Epithelial cell of proximal tubule (primary cell): ENCODE data around the gene LSAMP. TPM values are rescaled to one million over a fixed set of nuclear protein-coding genes. Genes with fewer than 3 reads are reported as not detected.

Experiments used
- DNase-seq: peaks from one replicate; pipeline ENCODE4 v3.0.0-alpha.2; 2011; ENCODE audit warnings: low read depth
- H3K4me3 ChIP-seq: 2 replicates; pipeline ENCODE4 v1.5.1; 2011; ENCODE audit warnings: low read depth, mild to moderate bottlenecking, low read length
- CTCF ChIP-seq: conservative IDR thresholded peaks from 2 replicates; pipeline ENCODE4 v1.5.1; 2012; ENCODE audit warnings: low read depth, mild to moderate bottlenecking, low read length
- total RNA-seq: library from RNA; depleted of rRNA; stranded (reverse); fragments of >200 nt; gene quantifications from 2 replicates; pipeline ENCODE4 v1.2.3, GENCODE V29; 2015

Gene LSAMP
- total RNA-seq, 1 donor from 2014 or later: 5.1 TPM

GRCh38 chr3:116256843-116257485 is 188.3 kb downstream of the LSAMP start:
- no peak overlapping the region for H3K4me3 ChIP-seq
- no peak for TF ChIP-seq CTCF
- no peak for DNase-seq

- no peak overlapping the region for H3K4me3 ChIP-seq
- no peak for TF ChIP-seq CTCF
- DNase-seq: no peak
These were observed 190.7 kb downstream of the LSAMP start for GRCh38 chr3:116254541-116254940.

GRCh38 chr3:116253511-116253910 is 191.8 kb downstream of the LSAMP start:
- DNase-seq: no peak
- no peak for TF ChIP-seq CTCF
- no peak overlapping the region for H3K4me3 ChIP-seq

GRCh38 chr3:116247605-116248004 is 197.7 kb downstream of the LSAMP start:
- no peak for DNase-seq
- no peak for TF ChIP-seq CTCF
- no peak overlapping the region for H3K4me3 ChIP-seq

- no peak for TF ChIP-seq CTCF
- no peak overlapping the region for H3K4me3 ChIP-seq
- DNase-seq: no peak
These were observed 198.8 kb downstream of the LSAMP start for GRCh38 chr3:116246406-116246980.

- no peak for TF ChIP-seq CTCF
- no peak for DNase-seq
These were observed 202.5 kb downstream of the LSAMP start for GRCh38 chr3:116242825-116243224.

GRCh38 chr3:116241677-116242076 is 203.6 kb downstream of the LSAMP start:
- DNase-seq: no peak
- no peak for TF ChIP-seq CTCF
- H3K4me3 ChIP-seq: no peak overlapping the region

More at GRCh38 chr3:116242825-116243224, 202.5 kb downstream of the LSAMP start:
- no peak overlapping the region for H3K4me3 ChIP-seq
